ENCODE measurements around the gene PARD3B.

- TF ChIP-seq CREB1 (IDR thresholded peaks at IDR 0.05; ENCODE audit: low read depth) (no peak), POLR2A (IDR thresholded peaks at IDR 0.05; ENCODE audit: low read depth, low read length) (no peak), TCF12 (IDR thresholded peaks at IDR 0.05; ENCODE audit: low read depth, low read length) (no peak), CTCF (IDR thresholded peaks at IDR 0.05 in 2 of 3, conservative IDR thresholded peaks at IDR 0.05 in 1 of 3; ENCODE audit: control insufficient read depth in 2 of 3, extremely low read depth in 1 of 3, insufficient read depth in 1 of 3, low read depth in 3 of 3, low read length in 3 of 3) (no peak), NR2C2 (IDR thresholded peaks at IDR 0.05; ENCODE audit: borderline replicate concordance, control insufficient read depth, insufficient read length, low read depth) (no peak), POLR2AphosphoS2 (IDR thresholded peaks at IDR 0.05; ENCODE audit: low read depth, low read length) (no peak), SRF (IDR thresholded peaks at IDR 0.05; ENCODE audit: low read depth in 2 of 2, low read length in 2 of 2) (no peak)
Measured at GRCh38 chr2:204842661-204843485, 297.6 kb downstream of the PARD3B start.
